GM19025 (cell line): Measurements from ENCODE around the gene LRRC9.
A peak's percentile ranks its signal among the peaks of the same experiment; 100 is the strongest.
"Not testable (repeated sequence)": the region's sequence is repeated elsewhere in the genome, so short reads cannot be mapped to it uniquely, and the experiment has no call there.

Experiments
- ATAC-seq: cut with Tn5 transposase; IDR thresholded peaks from one replicate; pipeline ENCODE4 v1.9.1; 2021; ENCODE audit warnings: mild to moderate bottlenecking, low read depth, moderate library complexity; ENCODE audit not compliant: unreplicated experiment

The LRRC9 gene

DNA sequence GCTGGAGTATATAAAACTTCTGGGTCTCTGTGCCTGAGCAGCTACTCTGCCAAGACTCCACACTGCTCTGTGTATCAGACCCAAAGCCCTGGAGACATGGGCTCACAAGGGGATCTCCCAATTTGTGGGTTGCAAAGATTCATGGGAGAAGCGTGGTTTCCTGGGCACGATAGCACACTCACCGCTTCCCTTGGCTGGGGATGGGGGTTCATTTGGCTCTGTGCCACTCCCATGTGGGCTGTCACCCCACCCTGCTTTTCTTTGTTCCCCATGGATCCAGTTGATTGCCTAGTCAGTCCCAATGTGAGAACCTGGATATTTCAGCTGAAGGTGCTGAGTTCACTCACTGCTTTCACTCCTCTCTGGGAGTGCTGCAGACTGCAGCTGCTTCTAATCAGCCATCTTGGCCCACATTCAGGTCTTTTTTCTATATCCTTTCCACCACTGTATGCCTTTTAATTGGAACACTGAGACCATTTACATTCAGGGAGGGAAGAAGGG is 131.8 kb downstream of the LRRC9 start:
- no peak for ATAC-seq

DNA sequence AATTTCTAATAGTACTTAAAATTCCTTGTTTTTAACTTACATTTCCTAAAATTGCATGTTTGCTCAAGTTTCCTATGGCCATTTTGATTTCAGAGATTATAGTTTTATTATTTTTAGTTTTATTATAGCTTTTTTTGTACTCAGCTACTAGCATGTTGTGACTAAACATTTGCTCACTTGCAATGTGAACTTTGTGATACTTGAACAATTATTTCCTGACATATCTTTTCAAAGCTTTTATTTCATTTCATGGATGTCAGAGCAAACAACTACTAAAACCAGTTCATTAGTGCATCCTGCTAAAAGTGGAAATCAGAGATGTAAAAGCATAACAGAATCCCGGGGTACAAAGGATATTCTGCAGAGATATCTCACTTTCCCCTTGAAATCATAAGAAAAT is 138.1 kb downstream of the LRRC9 start:
- no peak for ATAC-seq

DNA sequence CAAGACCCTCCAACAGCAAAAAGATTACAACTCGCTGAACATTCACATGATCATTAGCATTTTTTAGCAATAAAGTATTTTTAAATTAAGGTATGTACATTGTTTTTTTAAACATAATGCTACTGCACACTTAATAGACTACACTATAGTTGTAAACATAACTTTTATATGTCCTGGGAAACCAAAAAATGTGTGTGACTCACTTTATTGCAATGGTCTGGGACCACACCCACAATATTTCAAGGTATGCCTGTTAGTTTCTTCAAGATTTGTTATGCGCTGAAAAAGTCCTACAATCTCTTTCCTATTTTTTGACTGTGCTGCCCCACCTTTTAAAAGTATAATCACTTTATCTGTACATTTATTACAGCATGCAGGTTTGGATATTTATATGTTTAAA is 141.4 kb downstream of the LRRC9 start:
- no peak for ATAC-seq

DNA sequence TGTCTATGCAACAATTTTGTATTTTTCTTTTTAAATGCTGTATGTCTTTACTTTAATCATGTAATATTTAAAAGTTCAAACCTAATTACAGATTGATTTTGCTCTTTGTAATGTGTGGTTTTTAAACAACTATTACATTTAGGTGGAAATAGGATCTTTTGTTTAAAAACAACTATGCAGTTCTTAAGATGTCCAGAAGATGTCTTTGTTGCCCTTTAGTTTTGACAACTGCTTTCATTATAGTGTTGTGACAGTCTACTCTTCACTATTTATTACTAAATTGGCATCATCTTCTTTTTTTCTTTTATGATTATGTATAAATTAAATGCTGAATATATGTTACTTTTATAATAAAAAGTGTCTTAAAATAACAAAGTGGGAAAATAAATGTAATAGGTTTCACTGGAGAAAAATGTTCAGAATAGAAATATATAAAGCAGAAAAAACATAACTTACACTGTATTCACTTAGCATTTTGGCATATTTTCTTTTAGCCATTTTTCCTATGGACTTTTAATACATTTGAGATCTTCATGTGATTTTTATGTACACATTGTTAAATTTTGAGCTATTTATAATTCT is 144.6 kb downstream of the LRRC9 start:
- ATAC-seq, result no peak

DNA sequence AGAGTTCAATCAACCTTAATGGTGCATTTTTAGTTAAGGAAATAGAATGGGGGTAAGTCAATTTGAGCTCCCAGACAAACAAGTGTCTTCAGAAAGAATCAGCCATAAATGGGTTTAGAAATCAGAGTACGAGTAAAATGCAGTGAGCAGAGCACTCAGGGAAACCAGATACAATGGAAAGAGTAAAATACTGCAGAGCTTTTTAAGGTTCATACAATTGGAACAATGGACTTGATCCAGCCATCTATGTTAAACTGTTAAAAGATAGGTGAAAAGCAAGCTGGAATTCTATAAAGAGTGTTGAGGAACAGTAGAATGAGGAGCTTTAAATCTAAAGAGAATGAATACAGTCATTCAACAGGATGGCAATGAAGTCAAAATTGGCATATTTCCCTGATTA is 147.9 kb downstream of the LRRC9 start:
- ATAC-seq, result no peak

DNA sequence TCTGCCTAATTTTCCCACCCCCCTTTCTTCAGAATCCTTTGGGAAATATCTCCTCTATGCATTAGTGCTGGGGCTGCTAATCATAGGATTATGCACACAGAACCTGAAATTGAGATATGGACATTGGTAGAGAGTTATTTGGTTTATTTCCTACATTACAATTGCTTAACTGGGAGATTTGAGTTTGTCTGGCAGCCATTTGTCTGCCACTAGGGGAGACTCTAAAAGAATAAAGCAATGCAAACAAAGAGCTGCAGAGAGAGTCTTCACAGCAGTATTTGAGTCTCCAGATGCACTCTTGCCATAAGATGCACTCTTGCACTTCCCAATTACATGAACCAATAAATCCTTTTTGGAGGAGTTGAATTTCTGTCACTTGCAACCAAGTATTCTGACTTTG is 159.8 kb downstream of the LRRC9 start:
- no peak for ATAC-seq

DNA sequence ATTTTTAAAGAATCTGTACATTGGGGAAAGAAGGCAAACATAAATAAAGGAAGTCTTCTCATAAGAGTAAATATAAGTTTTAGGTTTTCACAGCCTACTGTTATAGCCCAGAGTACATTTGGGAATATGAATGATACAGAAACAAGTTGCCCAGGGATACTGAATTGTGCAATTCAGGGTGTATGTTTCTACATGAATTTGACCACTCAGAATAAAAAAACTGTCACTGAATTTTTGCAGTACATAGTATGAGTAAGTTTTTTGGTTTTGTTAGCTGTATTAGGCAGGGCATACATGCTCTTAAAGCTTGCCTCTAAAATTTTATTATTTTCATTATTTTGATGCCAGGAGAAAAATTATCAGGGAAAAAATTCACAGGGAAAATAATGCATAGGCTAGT is 165.1 kb downstream of the LRRC9 start:
- no peak for ATAC-seq

DNA sequence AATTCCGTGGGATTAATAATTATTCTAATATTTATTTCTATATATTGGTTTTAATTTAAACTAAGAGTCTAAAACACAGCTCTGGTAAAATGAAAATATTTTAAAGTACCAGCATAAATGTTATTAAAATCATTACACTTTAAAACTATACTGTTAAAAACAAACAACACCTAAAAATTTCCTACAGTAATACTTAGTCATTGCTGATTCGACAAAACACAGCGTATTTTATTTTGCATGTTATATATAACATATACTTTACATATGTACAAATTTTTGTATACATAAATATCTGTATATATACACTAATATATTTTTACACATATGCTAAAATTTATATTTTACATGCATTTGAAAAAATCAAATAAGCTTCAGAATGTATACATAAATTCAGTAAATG is 165.7 kb downstream of the LRRC9 start:
- ATAC-seq, result no peak

DNA sequence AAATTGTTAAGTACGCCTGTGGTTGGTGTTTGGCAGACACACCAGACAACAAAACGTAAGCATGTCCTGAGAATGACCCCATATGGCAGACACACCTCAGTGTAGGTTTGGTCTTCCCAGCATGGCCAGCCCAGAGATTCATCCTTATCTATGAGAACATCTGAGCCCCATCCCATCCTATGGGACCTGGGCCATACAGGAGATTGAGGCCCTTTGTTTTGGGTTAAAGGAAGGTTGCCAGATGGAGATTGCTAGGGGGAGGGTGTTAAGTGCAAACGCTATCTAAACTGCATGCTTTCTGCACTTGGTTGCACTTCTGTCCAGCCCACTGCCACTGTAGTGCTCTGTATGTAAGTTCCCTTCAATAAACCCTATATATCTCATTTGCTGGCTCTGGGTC is 167.7 kb downstream of the LRRC9 start:
- no peak for ATAC-seq

DNA sequence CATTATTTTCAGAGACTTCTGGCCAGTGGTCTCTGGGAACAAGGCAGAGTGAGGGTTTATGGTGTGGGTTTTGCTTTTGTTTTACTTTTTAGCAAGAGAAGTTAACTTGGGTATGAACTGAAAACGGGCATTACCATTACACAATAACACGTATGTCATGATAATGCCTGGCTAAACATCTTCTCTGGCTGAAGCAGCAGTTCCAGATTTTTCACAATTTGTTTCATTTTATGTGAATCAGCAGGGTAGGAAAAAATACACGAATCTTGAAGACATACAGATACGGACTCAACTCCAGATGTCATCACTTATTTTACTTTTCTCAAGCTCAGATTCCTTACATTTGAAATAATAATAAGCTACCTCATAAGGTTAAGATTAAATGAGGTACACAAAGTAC is 169.3 kb downstream of the LRRC9 start:
- ATAC-seq, result no peak

DNA sequence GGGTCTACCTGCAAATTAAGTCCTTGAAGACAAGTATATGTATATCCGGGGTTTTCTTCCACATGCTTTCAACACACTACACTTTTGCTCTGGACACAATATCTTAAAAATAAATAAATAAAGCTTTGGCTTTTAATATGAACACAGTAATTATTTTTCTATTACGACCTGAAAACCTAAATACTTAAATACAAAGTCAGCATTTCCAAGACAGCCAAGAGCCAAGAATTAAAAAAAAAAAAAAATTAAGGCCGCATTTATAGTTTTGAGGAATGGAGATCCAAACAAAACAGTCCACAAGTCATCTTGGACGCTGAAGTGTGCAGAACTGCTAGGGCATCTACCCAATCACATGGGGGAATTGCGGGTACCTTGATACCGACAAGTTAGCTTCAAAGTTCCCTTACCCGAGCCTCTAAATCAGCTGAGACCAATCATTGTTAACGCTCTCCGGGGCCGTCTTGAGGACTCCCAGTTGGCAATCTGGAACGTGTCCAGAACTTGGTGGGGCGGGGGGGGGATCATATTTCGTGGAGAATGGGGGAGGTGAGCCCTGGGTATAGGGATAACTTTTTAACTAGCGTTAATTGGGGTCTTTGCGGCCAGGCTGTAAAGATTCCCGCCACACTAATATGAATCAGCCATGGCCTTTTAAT is 171.0 kb downstream of the LRRC9 start:
- ATAC-seq, result no peak

DNA sequence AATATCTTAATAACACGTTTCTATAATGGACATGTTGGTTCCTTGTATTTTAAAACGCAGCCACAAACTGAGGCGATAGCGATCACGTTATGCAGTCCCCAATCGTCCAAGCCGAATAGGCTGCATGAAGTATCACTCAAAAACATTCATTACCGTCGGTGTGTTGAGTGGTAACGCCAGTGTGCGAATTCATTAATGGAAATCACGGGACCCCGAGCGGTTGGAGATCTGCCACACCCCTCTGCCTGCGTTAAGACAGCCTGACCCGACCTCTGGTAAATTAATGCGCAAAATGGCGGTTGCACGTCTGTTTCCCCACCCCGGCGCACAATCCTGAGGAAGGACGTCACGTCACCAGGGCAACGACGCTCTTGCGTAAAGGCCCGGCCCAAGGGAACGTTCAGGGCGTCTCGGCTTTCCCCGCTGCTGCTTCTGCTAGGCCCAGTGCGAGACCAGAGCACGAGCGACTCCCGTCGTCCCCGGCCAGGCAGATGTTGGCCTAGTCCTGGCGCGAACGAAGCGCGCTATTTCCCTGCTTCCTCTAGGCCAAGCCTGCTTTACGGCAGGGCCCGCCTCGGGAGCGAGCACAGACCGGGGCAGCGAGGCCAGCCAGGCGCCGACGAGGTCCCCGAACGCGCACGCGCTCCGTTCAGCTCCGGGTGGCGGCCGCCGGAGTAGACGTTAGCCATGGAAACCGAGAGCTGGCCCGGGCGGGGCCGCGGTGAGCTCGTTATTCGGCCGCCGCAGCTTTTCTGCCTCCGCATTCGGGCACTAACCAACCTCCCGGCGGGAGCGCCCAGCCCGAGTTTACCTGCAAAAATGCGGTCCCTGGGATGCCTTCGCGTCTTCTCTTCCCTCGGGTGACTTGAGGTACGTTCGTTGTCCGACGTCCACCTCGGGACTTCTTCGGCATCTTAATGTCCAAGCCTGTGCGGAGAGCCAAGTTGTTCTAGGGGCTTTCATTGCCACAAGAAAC is 171.9 kb downstream of the LRRC9 start, which contains the start of gene PCNX4:
Gene PCNX4, plus strand, starts transcription at position 374 of the 976 bp plus-strand sequence. CDS start 15,716 bp downstream, outside the sequence.
- ATAC-seq, result peak; percentile 96

DNA sequence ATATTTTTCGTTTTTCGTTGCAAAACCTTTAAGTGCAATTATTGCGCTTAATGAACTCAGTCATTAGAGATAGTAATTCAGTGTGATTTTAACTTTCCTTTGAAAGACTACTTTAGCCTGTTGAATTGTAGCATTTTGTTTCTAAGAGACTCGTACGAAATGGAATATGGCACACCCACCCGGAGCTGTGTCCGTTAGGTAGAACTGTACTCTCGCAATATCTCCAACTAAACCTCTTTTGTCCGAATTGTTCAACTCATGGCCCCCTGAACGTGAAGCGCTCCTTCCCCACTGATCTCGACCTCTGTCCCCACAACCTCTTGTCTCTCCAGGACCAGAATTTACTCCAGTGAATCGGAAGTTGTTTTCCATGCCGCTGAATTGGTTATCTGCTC is 172.6 kb downstream of the LRRC9 start:
- ATAC-seq, result no peak

DNA sequence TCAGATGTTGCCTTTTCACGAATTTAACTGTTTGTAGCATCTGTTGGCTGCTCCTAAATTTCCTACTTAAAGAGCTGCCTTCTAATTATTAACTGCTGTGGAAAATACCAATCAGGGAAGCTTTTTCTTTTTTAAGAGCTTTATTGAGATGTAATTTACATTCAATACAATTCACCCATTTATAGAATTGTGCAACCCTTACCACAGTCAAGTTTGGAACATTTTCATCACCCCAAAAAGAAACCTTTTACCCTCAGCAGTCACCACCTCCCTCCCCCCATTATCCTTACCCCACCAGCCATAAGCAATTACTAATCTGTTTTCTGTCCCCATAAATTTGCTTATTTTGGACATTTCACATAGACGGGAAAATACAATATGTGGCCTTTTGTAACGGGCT is 173.1 kb downstream of the LRRC9 start:
- no peak for ATAC-seq

DNA sequence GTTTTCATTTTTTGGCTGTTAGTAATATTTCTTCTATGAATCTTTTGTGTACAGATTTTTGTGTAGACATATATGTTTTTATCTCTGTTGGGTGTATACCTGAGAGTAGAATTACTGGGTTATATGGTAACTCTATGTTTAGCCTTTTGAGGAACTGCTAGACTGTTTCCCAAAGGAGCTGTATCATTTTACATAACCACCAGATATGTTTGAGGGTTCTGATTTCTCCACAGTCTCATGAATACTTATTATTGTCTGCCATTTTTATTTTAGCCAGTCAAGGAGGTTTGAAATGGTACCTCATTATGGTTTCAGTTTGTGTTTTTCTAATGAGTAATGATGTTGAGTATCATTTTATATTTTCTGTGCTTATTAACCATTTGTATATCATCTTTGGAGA is 173.7 kb downstream of the LRRC9 start:
- no peak for ATAC-seq

DNA sequence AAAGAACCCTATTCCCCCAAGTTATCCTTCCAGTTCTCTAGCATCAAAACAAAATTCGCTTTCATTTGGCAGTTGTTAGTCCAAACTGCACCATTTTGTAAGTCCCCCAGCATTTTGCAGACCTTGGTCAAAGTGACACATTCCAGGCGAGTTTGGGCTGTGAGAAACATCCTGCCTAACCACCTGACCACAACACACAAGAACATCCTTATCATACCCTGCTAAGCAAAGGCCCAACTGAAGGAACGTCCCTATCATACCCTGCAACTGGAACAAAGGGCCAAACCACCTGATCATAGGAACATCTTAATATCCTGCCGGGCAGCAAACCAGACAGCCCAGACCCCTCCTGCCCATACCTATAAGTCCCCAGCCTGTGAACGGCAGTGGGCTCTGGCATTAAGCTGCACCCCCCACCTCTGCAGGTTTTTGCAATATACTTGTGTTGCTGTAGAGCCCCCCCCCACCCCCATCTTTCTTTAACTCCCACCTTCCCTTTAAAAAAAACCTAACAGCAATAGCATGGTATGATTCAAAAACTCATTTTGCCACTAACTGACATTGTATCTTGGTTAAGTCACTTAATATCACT is 174.5 kb downstream of the LRRC9 start:
- no peak for ATAC-seq

DNA sequence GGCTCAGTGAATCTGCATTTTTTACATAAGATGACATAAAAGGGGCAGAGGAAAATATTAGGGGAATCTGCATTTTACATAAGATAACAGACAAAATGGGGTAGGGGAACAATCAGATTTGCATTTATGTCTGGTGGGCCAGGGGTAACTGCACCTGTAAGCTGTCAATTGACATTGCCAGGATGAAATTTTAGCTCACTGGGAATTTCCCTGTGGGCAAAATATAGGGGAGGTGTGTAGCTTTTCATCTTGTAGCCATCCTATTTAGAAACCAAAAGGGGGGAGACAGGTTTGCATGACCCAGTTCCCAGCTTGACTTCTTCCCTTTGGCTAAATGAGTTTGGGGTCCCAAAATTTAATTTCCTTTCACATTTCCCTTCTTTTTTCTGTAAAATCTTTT is 175.3 kb downstream of the LRRC9 start:
- no peak for ATAC-seq

DNA sequence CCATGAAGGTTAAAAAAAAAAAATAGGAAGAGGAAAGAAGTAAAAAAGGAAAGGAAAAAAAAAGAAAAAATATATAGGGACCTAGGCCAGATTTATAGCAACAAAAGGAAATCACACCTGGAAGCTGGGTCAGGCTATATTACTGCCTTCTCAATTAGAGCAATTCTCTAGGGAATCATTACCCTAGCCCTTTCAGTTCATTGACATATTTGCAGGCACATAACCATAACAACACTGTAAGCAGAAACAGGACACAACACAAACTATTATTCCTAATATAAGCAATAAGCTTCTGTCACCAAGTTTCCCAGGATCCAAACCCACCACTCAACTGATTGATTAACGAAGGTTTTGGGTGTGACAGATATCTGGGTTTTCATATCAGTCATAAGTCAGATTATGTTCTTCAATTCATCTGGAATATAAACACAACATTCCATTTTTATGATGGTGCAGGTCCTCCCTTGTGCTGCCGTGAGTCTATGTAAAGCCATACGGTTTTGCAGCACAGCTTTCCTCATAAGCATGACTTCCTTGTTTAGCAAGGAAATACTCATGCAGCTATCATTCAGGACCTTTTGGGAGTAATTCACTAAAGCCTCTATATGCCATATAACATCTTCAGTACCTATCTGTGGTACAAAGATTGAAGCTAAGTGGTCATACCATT is 176.0 kb downstream of the LRRC9 start:
- no peak for ATAC-seq

DNA sequence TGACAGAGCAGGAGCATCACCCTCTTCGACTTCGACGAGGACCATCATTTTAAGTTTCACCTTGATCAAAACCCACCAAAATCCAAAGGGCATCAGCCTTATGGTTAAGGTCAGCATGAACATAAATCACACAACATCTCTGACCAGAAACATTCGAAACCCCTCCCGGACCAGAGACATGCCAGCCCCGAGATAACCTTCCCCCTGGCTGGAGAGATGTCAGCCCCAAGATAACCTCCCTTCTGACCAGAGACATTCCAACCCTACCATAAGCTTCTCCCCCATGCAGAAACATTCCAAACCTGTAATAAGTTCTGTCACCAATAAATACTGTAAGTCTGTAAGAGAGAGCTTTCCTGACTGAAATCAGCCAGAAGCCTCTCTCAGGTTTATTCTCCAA is 178.0 kb downstream of the LRRC9 start:
- no peak for ATAC-seq

DNA sequence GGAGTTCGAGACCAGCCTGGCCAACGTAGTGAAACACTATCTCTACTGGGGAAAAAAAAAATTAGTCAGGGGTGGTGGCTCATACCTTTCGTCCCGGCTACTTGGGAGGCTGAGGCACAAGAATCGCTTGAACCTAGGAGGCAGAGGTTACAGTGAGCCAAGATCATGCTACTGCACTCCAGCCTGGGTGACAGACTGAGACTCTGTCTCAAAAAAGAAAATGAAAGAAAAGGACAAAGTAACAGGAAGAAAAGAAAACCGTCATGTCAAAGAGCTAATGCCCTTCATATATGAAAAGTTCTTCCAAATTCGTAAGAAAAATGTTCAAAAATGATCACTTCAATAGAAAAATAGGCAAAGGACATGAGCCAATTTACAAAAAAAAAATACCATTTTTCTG is 179.9 kb downstream of the LRRC9 start:
- not testable (repeated sequence) for ATAC-seq
